ENCODE results near the gene NRP1.
"Not testable (repeated sequence)": the region's sequence is repeated elsewhere in the genome, so short reads cannot be mapped to it uniquely, and the experiment has no call there.

Gene NRP1

DNA sequence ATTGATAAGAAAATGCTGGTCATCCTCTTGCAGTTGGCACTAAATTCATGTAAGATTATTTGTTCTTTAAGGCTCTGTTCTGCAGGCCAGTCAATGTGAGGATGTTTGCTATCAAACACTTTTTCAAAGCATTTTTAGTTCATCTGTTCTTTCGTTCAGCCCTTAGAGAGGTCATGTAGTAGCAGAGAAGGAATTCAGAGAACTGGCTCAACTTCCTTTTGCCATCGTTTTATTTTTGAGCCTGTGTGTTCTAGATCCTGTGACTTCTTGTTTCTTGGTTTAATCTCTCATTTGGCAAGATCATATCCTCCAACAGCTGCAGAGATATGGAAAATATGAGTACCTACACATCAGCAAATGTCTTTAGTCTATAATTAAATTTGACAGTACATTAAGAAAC is 184.3 kb downstream of the NRP1 start:
- DNase-seq (ENCODE audit: low spot score) = no peak

DNA sequence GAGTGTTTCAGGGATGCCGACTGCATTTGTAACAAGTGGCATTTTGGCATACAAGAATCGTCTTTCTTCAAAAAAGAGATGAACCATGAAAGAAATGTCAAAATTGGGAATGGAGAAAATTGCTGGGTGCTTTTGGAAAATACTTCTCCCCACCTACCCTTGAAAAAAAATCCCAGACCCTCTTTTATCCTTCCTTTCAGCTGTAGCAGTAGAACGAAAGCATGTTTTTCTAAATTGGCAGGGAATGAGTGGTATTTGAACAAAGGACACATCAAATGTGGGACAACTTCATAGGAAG is 187.5 kb downstream of the NRP1 start:
- no peak for DNase-seq (ENCODE audit: low spot score)

DNA sequence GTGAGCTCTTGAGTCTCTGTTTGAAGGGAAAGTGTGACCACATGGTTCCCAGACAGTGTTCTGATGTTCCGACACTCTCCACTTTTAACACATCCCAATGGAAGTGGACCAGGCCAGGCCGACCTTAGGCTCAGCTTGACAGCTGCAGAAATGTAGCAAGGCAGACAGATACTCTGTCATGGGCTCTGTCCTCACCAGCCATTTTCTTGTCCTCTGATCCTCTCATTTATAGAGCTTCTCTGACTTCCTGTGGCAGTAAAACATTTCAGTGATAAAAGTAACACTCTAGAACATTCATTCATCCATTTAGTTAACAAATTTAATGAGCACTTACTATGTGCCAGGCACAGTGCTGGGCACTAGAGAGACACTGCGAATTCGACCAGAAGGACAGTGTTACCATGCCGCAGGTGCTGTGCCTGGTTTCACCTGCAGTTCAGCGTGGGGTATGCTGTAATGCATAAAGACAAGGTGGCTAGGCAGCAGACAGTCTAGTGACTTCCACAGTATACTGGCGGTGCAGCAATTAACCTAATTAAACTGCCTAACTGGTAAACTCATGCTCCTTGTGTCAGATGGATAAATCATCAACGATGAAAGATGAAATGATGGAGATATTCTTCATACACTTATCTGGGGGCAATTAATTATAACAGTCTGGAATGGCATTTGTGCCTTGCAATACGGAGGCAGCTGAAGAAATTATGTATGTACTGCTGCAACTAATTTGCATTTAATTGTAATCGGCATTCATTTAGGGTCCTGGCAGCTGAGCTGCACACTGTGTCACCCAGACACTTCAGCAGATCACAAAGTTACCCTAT is 188.1 kb downstream of the NRP1 start:
- DNase-seq (ENCODE audit: low spot score) = no peak

DNA sequence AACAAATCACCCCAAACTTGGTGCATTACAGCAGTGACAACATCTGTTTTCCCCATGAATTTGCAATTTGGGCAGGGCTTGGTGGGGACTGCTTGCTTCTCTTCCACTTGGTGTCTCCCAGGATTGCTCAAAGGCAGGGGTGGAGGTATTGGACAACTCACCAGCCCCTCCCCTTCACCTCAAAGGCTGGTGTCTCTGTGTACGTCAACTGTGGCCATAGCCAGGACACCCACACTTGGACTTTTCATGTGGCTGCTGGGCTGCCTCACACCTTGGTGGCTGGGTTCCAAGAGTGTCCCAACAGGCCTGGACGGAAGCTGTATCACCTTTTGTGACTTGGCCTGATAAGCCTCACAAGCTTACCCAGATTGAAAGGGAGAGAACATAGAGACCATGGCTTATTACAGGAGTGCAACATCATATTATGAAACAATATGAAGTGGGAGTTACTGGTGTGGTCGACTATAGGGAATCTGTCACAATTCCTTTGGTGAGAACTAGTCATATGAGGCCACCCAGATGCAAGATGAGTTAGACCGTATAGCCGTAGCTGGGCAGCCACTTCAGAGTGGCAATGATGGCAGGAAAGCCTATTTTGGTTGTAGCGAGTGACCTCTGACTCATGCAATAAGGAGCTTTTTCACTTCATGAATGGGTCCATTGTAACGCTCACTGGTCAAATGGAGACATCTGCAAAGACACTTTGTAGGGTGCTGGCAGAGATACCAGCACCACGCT is 188.8 kb downstream of the NRP1 start:
- peak; percentile 83 for DNase-seq (ENCODE audit: low spot score)

GRCh38 chr10:33143160-33143728 is 191.2 kb downstream of the NRP1 start:
- DNase-seq (ENCODE audit: low spot score) = no peak

GRCh38 chr10:33142295-33142694 is 192.2 kb downstream of the NRP1 start:
- no peak for DNase-seq (ENCODE audit: low spot score)

DNA sequence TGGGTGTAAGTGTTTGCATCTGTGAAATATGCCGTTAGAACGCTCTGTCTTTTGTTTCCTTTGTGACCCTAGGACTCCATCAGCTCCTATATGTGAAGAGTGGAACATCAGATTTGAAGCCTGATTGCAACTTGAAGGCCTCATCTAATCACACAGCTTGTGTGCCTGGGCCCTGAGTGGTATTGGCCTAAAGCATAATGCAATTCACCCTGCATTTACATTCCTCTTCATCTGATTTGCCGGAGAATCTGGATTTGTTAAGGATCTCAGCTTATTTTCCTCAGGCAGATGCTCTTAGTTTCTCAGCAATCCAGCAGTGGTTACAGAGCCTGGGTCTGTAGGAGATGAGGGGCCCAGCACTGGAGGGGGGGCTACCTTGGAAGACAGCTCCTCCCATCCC is 193.2 kb downstream of the NRP1 start:
- DNase-seq (ENCODE audit: low spot score) = no peak

DNA sequence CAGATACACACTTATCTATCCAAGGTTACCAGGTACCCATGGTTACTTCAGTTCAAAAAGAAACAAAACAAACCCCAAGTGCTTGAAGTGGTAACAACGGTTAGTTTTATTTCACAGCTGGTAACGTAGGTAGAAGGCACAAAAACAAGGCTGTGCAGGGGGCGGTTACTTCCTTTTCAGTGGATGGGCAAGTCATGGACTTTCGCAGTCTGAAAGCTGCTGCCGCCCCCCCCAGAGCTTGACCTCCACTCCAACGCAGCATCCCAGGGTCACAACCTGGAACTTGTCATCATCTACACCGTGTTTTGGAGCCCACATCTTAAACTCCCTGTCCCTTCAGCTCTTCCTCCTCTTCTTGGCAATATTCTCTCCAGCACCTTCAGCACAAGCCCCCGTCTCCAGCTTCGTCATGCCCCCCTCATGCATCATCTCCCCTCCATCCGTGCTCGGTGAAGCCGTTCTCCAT is 195.3 kb downstream of the NRP1 start:
- DNase-seq (ENCODE audit: low spot score) = no peak

DNA sequence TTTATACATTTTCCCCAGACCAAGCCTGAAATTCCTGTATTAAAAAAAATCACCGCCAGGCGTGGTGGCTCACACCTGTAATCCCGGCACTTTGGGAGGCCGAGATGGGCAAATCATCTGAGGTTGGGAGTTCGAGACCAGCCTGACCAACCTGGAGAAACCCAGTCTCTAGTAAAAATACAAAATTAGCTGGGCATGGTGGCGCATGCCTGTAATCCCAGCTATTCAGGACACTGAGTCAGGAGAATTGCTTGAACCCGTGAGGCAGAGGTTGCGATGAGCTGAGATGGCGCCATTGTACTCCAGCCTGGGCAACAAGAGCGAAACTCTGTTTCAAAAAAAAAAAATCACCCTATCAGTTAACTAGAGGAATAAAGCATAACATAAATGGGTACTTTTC is 195.8 kb downstream of the NRP1 start:
- DNase-seq (ENCODE audit: low spot score) = not testable (repeated sequence)

DNA sequence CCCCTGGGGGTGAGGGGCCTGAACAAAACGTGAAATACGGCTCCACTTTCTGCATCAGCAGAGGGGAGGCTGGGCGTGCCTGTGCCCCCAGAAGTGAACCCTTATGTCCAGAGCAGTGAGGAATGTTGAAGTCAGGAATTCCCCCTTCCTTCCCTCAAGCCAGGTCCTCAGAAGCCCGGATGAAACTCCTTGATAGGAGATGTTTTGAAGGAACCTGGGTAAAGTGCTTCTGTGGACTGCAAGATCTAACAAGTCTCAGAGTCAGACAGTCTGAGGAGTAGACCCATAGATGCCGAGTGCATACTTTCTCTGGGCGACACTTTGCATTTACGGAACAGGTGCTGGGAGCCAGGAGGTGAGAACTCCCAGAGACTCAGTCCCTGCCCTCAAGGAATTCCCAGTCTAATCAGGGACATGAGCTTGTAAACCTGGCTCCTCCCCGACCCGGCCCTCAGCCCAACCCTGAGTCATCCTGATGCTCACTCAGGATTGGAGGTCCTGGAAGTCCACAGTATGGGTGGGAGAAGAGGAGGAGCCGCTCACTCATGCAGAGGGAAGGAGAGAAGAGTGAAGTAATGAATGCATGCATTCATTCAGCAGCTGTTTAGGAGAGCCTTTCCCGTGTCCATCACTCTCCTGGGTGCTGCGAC is 197.0 kb downstream of the NRP1 start:
- no peak for DNase-seq (ENCODE audit: low spot score)

- no peak for DNase-seq (ENCODE audit: low spot score)
These were observed 197.7 kb downstream of the NRP1 start for GRCh38 chr10:33136781-33137180.

- no peak for DNase-seq (ENCODE audit: low spot score)
These were observed 198.2 kb downstream of the NRP1 start for GRCh38 chr10:33136271-33136670.

DNA sequence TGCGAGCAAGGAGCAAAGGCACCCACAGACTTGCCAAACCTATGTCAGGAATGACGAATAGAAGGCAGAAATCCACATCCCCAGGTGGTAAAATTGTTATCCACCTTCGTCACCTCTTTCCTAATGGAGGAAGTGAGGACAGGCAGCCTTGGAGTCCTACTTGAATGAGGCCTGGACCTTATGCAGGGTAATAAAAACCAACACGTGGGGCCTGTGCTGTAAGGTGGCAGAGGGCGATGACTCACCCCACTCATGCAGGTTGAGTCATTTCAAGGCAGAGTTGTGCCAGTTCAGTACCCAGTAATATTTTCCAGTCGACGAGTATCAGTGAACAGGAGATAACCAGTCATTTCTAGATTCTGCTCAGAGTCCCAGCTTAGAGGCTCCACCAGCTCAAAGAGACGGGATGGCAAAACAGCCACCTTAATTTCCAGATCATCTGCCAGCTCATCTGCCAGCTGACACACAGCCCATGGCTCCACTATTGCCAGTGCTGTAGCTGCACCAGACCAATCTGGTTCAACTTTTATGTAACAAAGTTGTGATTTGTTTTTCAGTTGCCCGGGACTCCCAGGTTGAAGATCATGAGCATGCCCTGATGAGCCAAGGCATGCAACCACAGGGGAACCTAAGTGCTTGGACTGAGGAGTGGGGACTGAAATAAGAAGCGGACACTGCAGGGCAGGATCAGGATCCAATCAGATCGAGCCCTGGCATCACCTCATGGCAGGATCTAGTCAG is 200.3 kb downstream of the NRP1 start:
- no peak for DNase-seq (ENCODE audit: low spot score)

DNA sequence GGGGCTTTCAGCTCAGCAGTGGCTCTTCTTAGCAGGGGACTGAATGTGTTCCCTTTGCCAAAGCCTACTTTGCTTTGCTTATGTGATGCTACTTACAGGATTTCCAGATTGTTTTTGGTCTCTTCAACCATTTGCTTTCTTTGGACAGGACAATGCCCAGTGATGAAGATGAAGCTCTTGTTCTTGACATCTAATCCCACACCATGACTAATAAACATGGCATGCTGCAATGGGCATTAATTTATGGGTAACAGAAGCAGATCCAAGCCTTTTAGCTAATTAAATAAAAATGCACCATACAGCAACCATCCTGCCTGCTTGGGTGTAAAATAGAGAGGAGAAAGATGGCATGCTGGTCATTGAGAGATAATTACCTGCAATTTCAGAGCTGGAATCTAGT is 200.9 kb downstream of the NRP1 start:
- DNase-seq (ENCODE audit: low spot score) = no peak

DNA sequence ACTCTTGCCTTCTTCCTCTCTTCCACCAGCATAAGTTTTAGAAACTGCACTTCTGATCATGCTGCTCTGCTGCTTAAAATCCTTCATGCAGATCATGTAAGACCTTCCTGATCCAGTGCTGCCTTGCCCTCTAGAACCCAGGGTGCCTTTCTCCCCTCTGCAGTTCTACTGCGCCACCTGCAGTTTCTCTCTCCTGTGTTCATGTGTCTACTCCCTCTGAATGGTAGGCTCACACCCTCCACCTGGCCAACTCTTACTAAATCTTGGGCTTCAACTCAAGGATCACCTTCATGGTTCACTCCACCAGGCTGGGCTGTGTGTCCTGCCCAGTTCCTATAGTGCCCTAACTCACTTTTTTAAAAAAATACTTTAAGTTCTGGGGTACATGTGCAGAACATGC is 201.8 kb downstream of the NRP1 start:
- no peak for DNase-seq (ENCODE audit: low spot score)

DNA sequence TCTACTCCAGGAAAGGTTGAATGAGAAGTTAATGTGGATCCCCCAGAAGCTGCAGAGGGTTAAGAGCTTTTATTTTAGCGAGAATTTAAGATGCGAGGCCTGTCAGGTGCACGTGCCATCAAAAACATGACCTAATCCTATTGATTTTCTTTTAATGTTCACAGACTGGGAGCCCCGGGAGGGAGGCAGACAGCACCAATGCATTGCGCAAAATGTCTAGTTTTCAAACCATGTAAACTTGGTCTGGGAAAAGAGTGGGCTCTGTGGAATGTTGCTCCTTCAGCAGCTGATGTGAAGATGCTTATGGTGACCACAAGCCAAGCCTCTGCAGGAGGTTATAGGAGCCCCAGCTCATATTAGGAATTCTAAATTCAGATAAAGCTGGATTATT is 204.5 kb downstream of the NRP1 start:
- DNase-seq (ENCODE audit: low spot score) = no peak

GRCh38 chr10:33129141-33129995 is 205.1 kb downstream of the NRP1 start:
- DNase-seq (ENCODE audit: low spot score) = no peak

DNA sequence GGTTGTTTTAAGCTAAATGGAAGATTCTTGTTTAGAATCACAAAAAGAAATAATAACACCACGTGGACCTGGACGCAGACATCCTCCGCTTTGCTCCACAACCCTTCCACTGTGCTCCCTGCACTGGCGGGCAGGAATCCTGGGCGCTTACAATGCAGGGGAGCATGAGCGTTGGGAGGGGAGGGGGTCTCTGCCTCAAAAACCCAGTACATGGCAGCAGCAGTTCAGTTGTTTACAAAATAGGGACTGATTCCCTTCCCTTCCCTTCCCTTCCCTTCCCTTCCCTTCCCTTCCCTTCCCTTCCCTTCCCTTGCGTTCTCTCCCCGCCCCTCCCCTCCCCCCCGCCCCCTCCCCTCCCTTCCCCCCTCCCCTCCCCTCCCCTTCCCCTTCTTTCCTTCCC is 206.8 kb downstream of the NRP1 start:
- DNase-seq (ENCODE audit: low spot score) = no peak

All from pons (tissue), 1 donor.